GM12801 (cell line): Measurements from ENCODE around the gene DNAAF9.

ENCODE experiments used
- TF ChIP-seq, protein P1 (sequence below): IDR thresholded peaks from one replicate; pipeline ENCODE4 v1.5.1; 2011; ENCODE audit warnings: control low read depth; ENCODE audit not compliant: insufficient read length; ENCODE audit errors: extremely low read depth

DNAAF9 gene

DNA sequence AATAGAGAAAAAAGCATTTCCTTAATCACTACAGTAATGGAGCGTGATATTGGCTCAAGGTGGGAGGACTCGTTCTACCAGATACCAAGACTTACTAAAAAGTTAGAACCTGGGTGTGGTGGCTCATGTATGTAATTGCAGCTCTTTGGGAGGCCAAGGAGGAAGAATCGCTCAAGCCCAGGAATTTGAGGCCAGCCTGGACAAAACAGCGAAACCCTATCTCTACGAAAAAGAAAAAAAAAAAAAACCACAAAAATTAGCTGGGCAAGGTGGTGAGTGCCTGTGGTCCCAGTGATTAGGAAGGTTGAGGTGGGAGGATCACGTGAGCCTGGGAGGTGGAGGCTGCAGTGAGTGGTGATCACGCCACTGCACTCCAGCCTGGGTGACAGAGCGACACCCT lies 39.3 kb upstream of the DNAAF9 start:
- TF ChIP-seq, protein P1, sequence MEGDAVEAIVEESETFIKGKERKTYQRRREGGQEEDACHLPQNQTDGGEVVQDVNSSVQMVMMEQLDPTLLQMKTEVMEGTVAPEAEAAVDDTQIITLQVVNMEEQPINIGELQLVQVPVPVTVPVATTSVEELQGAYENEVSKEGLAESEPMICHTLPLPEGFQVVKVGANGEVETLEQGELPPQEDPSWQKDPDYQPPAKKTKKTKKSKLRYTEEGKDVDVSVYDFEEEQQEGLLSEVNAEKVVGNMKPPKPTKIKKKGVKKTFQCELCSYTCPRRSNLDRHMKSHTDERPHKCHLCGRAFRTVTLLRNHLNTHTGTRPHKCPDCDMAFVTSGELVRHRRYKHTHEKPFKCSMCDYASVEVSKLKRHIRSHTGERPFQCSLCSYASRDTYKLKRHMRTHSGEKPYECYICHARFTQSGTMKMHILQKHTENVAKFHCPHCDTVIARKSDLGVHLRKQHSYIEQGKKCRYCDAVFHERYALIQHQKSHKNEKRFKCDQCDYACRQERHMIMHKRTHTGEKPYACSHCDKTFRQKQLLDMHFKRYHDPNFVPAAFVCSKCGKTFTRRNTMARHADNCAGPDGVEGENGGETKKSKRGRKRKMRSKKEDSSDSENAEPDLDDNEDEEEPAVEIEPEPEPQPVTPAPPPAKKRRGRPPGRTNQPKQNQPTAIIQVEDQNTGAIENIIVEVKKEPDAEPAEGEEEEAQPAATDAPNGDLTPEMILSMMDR = no peak

DNA sequence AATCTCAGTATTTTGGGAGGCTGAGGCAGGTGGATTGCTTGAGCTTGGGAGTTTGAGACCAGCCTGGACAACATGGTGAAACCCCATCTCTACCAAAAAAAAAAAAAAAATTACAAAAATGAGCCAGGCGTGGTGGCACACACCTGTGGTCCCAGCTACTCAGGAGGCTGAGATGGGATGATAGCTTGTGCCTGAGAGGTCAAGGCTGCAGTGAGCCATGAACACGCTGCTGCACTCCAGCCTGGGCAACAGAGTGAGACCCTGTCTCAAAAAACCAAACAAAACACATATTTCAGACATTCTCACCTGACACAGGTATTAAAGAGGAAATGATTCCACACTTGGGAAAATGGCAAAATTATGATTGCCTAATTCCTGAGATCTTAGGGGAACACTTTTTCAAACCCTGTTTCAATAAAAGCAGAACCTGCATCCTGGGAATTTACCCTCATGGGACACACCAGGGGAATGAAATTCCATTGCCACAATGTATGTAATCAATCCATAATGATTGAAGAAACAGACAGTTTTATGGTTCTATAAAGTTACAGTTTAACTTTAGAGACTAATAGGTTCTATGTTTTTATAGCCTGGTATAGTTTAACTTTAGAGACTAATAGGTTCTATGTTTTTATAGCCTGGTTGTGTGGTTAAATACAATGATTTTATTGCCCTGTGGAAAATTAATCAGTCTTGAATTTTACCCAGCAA lies 29.6 kb upstream of the DNAAF9 start:
- TF ChIP-seq, protein P1 = no peak

DNA sequence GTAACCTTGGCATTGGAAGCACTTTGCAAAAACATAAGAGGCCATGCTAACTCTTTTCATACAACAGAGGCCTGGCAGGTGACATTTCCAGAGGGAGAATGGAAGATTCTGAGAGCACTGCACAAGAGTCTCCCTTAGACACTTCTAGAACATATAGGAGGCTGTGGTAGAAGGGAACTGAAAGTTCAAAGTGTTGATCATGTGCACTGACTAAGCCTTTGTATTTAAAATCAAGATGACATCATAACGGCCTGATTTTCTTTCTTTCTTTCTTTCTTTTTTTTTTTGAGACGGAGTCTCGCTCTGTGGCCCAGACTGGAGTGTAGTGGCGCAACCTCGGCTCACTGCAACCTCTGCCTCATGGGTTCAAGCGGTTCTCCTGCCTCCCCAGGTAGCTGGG lies 26.8 kb upstream of the DNAAF9 start:
- TF ChIP-seq, protein P1 = no peak

DNA sequence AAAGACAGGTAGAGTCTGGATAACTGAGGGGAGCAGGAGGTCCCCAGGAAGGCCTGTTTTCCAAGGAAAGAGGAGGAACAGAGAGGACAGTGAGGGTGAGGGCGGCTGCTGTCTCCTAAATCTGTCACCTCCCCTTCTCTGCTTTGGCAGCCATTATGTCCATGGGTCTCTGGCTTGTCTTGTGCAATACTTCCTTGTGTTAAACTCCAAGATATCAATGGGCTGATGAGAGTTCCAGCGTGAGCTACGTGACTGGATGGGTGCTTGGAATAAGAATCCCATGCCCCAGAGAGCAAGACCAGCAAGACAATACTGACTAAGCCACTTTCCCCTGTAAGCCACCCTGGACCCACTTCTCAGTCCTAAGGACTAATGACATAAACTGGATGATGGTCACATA lies 26.3 kb upstream of the DNAAF9 start:
- TF ChIP-seq, protein P1 = no peak

DNA sequence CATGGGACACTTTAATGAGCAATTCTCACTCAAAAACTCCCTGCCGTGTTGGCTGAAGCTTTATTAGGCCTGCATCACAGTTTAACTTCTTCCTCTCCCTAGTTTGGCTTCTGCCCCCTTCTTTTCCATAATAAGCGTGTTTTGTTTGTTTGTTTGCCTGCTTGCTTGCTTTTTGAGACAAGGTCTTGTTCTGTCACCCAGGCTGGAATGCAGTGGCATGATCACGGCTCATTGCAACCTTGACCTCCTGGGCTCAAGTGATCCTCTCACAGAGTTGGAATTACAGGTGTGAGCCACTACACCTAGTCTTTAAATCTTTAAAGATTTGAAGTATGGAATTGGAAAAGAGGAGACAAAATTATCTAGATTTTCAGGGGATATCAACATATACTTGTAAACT lies 25.4 kb upstream of the DNAAF9 start:
- TF ChIP-seq, protein P1 = no peak

DNA sequence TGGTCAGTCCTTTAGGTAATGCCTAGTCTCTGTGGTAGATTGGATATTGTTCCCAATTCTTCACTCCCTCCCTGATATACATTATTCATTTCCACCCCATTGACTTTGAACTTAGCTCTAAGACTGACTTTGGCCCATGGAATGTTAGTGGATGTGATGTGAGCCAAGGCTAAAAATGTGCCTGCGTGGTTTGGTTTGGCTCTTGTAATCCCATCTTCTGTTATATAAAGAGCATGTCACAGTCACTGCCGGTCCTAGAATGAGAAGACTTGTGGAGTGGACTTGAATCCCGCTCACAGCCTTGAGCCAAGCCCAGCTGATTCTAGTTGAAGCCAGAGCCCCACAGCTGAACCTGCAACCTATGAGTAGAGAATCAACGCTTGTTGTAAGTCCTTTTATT lies 23.6 kb upstream of the DNAAF9 start:
- TF ChIP-seq, protein P1 = no peak

DNA sequence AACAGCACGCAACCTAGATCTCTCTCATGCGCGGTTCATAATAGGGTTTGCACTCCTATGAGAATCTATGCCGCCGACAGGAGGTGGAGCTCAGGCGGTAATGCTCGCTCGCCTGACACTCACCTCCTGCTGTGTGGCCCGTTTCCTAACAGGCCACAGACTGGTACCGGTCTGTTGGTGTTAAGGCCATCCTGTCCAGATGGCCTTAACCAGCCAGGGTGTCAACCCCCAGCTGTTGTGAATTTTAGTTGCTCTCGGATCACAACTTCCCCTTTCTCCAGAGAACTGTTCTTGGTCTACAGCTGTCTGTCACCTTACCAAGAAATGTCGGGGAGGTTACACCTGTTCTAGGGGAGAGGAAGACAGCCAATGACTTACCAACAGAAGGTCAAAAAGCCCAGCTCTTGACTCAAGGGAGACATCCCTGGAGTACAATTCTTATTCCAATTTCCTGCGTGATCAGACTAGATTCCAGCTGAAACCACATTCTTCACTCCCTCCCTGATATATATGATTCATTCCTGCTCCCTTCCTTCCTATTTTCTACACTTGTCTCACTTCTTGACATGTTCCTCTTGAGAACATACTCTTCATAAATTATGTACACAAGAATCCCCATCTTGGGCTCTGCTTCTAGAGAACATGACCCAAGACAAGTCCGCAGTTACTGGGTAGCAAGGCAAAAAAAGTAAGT lies 23.1 kb upstream of the DNAAF9 start:
- TF ChIP-seq, protein P1 = no peak
